ENCODE measurements around the gene AJAP1.

The AJAP1 gene

GRCh38 chr1:4636186-4636585 lies 18.2 kb upstream of the AJAP1 start:
- TF ChIP-seq CTCF (IDR thresholded peaks at IDR 0.05; ENCODE audit: extremely low read depth, insufficient read depth, missing control alignments) = no peak
- DNase-seq (ENCODE audit: low spot score) = no peak
- in situ Hi-C loops (cut with MboI; ENCODE audit: low pct_unique_long_range_greater_than_20kb, low sequenced_read_pairs, unreplicated experiment) = no loop called here

GRCh38 chr1:4636644-4637380 lies 17.6 kb upstream of the AJAP1 start:
- no peak for DNase-seq (ENCODE audit: low spot score)
- in situ Hi-C loops (cut with MboI; ENCODE audit: low pct_unique_long_range_greater_than_20kb, low sequenced_read_pairs, unreplicated experiment) = no loop called here
- no peak for TF ChIP-seq CTCF (IDR thresholded peaks at IDR 0.05; ENCODE audit: extremely low read depth, insufficient read depth, missing control alignments)

- DNase-seq (ENCODE audit: low spot score) = no peak
- TF ChIP-seq CTCF (IDR thresholded peaks at IDR 0.05; ENCODE audit: extremely low read depth, insufficient read depth, missing control alignments) = no peak
- in situ Hi-C loops (cut with MboI; ENCODE audit: low pct_unique_long_range_greater_than_20kb, low sequenced_read_pairs, unreplicated experiment) = no loop called here
These were observed 16.6 kb upstream of the AJAP1 start for GRCh38 chr1:4637616-4638344.

GRCh38 chr1:4638345-4638729 lies 16.1 kb upstream of the AJAP1 start:
- no peak for TF ChIP-seq CTCF (IDR thresholded peaks at IDR 0.05; ENCODE audit: extremely low read depth, insufficient read depth, missing control alignments)
- in situ Hi-C loops (cut with MboI; ENCODE audit: low pct_unique_long_range_greater_than_20kb, low sequenced_read_pairs, unreplicated experiment) = no loop called here

GRCh38 chr1:4640931-4641330 lies 13.5 kb upstream of the AJAP1 start:
- TF ChIP-seq CTCF (IDR thresholded peaks at IDR 0.05; ENCODE audit: extremely low read depth, insufficient read depth, missing control alignments) = no peak
- in situ Hi-C loops (cut with MboI; ENCODE audit: low pct_unique_long_range_greater_than_20kb, low sequenced_read_pairs, unreplicated experiment) = no loop called here
- DNase-seq (ENCODE audit: low spot score) = no peak

More at GRCh38 chr1:4638345-4638729, 16.1 kb upstream of the AJAP1 start:
- no peak for DNase-seq (ENCODE audit: low spot score)

- in situ Hi-C loops (cut with MboI; ENCODE audit: low pct_unique_long_range_greater_than_20kb, low sequenced_read_pairs, unreplicated experiment) = no loop called here
- DNase-seq (ENCODE audit: low spot score) = no peak
- no peak for TF ChIP-seq CTCF (IDR thresholded peaks at IDR 0.05; ENCODE audit: extremely low read depth, insufficient read depth, missing control alignments)
These were observed 7.0 kb upstream of the AJAP1 start for GRCh38 chr1:4647391-4647790.
